Psoas muscle (tissue), 8 donors: ENCODE results near the gene HSDL2. TPM values are rescaled to one million over a fixed set of nuclear protein-coding genes. Genes with fewer than 3 reads are reported as not detected.

Experiments
- ATAC-seq, 4 donors: fragments of 200-7000 bp; cut with Tn5 transposase; one replicate each; pipeline ENCODE4 v1.9.1; 2020; ENCODE audit warnings: moderate library complexity in 3 of 4, mild to moderate bottlenecking in 2 of 4
- DNase-seq, 2 donors: peaks; one replicate each; pipeline ENCODE4 v3.0.0-alpha.2; 2020
- H3K27ac ChIP-seq: fragments of 200-600 bp; one replicate; pipeline ENCODE4 v1.8.0; 2022
- H3K27me3 ChIP-seq, 3 donors: fragments of 200-600 bp in 1 of 3; one replicate each; pipeline versions ENCODE4 v1.6.1 to v1.8.0; 2013 to 2022; ENCODE audit warnings: low read length in 2 of 3, mild to moderate bottlenecking in 2 of 3, moderate library complexity in 1 of 3; ENCODE audit not compliant: insufficient read depth in 3 of 3
- H3K36me3 ChIP-seq, 2 donors: fragments of 200-600 bp in 1 of 2; one replicate each; pipeline versions ENCODE4 v1.6.1 to v1.8.0; 2013 to 2022; ENCODE audit warnings: low read depth in 1 of 2, mild to moderate bottlenecking in 1 of 2, moderate library complexity in 1 of 2; ENCODE audit not compliant: insufficient read depth in 1 of 2
- H3K4me1 ChIP-seq: fragments of 200-600 bp; one replicate; pipeline ENCODE4 v1.8.0; 2022
- H3K4me3 ChIP-seq: fragments of 200-600 bp; one replicate; pipeline ENCODE4 v1.8.0; 2022; ENCODE audit warnings: mild to moderate bottlenecking
- H3K9me3 ChIP-seq: fragments of 200-600 bp; one replicate; pipeline ENCODE4 v1.8.0; 2022
- WGBS, 3 donors: extraction: QIAGEN DNeasy Blood & Tissue Kit; methylation state at CpG; one replicate each; pipeline versions ENCODE4 v1.1.6 to v1.1.7; 2013; 5-methylcytosine and 5-hydroxymethylcytosine counted together
- intact Hi-C, 2 donors: fragments of 100-400 bp; cut with DNase I; formaldehyde crosslinking; loops; one replicate each; pipeline versions ENCODE4 v1.11.0 to v1.14.2; 2022
- polyA plus RNA-seq, 3 donors: library from polyadenylated mRNA; stranded (reverse); fragments of 200-250 nt; gene quantifications; one replicate each; pipeline ENCODE4 v1.2.3, GENCODE V29; 2013
- total RNA-seq, 4 donors: library from RNA; stranded (reverse); fragmentation: NEBNext Ultra II Directional in 2 of 4; extraction: Animal tissue kit (Norgen Biotek cat#: 25700) in 2 of 4; gene quantifications; one replicate each; pipeline versions ENCODE4 v1.2.1 to v1.2.4, GENCODE V29; 2021 to 2023
- TF ChIP-seq, protein P1 (sequence below): fragments of 200-600 bp; IDR thresholded peaks from one replicate; pipeline ENCODE4 v1.8.0; 2022; ENCODE audit warnings: antibody characterized with exemption
- donor health status: healthy with polysubstance abuse.
- donor health status: DM: no; HTN: no; CAD: no; lungs with moderate emphysema.
- donor health status: Bipolar disorder and iron deficiency.
- donor health status: healthy.
- donor health status: DM: yes; HTN: yes; CAD: no.
- donor health status: DM: no; HTN: no; CAD: no.
- donor health status: DM: no; HTN: no; CAD: no.
- donor health status: DM: yes; HTN: yes; CAD: no.

HSDL2 gene
- total and polyA plus RNA-seq, 7 donors = 62.1 to 119 (median 86.8) TPM

DNA sequence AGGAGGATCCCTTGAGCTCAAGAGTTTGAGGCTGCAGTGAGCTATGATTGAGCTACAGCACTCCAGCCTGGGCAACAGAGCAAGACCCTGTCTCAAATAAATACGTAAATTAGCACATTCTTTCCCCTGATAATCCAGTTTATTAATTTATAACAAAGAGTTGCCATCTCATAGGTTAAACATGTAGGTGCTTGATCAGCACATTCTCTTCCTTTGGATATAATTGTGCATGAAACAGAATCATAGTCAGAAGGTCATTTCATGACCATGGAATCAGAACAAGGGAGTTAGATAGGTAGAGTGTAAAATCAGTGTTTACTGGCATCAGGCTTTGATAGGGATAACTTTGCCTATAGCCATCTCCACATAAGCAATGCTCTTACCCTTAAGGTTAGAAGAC lies 63.7 kb downstream of the HSDL2 start:
- Histone ChIP-seq H3K27ac (no peak overlapping the region), H3K9me3 (no peaks in the 10 kb centered on the region), H3K27me3 (no peaks in the 10 kb centered on the region), H3K36me3 (peaks cover 0 to 60% of the 10 kb centered on the region in 2 donors), H3K4me1 (peaks cover 11% of the 10 kb centered on the region), H3K4me3 (no peak overlapping the region)
- TF ChIP-seq, protein P1, sequence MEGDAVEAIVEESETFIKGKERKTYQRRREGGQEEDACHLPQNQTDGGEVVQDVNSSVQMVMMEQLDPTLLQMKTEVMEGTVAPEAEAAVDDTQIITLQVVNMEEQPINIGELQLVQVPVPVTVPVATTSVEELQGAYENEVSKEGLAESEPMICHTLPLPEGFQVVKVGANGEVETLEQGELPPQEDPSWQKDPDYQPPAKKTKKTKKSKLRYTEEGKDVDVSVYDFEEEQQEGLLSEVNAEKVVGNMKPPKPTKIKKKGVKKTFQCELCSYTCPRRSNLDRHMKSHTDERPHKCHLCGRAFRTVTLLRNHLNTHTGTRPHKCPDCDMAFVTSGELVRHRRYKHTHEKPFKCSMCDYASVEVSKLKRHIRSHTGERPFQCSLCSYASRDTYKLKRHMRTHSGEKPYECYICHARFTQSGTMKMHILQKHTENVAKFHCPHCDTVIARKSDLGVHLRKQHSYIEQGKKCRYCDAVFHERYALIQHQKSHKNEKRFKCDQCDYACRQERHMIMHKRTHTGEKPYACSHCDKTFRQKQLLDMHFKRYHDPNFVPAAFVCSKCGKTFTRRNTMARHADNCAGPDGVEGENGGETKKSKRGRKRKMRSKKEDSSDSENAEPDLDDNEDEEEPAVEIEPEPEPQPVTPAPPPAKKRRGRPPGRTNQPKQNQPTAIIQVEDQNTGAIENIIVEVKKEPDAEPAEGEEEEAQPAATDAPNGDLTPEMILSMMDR = no peak
- ATAC-seq (no peak), DNase-seq (no peak)
- intact Hi-C loops = no loop called here
- 87 to 94% (median 90%) methylated on average over 1 of the region's 1 CpG for WGBS, 3 donors

DNA sequence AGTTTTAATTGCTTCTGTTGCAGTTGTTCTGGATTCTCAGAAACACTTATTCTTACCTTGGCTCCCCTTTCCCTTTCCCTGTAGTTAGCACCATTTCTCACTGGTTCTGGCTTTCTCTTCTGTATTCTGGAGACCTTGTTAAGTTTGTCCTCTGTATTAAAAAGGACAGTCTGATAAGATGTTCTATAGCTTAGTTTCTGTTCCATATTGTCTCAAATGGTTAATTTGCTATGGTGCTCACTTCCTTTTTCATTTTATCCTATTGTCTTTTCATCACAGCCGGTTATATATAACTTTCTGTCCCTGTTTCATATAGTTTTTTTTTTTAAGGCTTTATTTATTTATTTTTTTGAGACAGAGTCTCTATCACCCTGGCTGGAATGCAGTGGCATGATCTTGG lies 65.3 kb downstream of the HSDL2 start:
- intact Hi-C loops = no loop called here
- WGBS, 3 donors = 35 to 81% (median 41%) methylated on average over 1 of the region's 1 CpG
- peaks cover 11% of the 10 kb centered on the region for H3K4me1 ChIP-seq
- H3K4me3 ChIP-seq = no peak overlapping the region
- DNase-seq (no peak), ATAC-seq (no peak)
- peaks cover 0 to 44% of the 10 kb centered on the region in 2 donors for H3K36me3 ChIP-seq
- H3K27ac ChIP-seq = no peak overlapping the region
- TF ChIP-seq, protein P1 = no peak
- no peaks in the 10 kb centered on the region for H3K27me3 ChIP-seq
- no peaks in the 10 kb centered on the region for H3K9me3 ChIP-seq

DNA sequence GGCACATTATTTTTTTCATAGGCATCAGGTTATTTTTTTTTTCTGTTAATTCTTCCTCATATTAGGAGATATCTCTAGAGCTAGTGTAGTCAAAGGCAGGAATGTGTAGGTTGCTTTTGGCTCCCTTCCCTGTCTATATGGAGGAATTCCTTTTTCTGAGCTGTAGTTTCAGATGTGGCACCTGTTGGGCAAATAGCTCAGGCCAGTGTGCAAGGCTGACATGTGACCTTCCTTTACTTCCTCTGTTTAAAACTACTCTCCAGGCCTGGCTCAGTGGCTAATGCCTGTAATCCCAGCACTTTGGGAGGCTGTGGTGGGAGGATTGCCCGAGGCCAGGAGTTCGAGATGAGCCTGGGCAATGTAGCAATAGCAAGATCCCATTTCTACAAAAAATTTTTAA lies 66.2 kb downstream of the HSDL2 start:
- WGBS, 3 donors = 95 to 100% (median 96%) methylated on average over 2 of the region's 2 CpGs
- Histone ChIP-seq H3K27me3 (no peaks in the 10 kb centered on the region), H3K9me3 (no peaks in the 10 kb centered on the region), H3K36me3 (peaks cover 0 to 36% of the 10 kb centered on the region in 2 donors), H3K27ac (peak overlapping the region; percentile 52), H3K4me1 (peaks cover 11% of the 10 kb centered on the region), H3K4me3 (no peak overlapping the region)
- DNase-seq (no peak), ATAC-seq (no peak)
- TF ChIP-seq, protein P1 = no peak
- intact Hi-C loops = no loop called here

DNA sequence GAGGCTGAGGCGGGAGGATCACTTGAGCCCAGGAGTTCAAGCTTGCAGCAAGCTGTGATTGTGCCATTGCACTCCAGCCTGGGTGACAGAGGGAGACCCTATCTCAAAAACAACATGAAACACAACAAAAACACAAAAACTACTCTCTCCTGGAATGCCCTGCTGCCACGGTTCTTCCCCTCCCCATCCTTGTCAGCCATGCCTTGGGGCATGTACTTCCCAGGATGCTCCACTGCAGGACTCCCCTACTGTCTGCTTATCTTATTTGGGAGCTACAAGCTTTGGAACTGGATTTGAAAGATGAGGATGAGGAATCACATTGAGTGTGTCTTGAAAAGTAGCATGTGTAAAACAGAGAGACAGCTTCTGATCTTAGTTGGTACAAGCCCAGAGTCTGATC lies 66.6 kb downstream of the HSDL2 start:
- H3K9me3 ChIP-seq = no peaks in the 10 kb centered on the region
- no peaks in the 10 kb centered on the region for H3K27me3 ChIP-seq
- peaks cover 0 to 32% of the 10 kb centered on the region in 2 donors for H3K36me3 ChIP-seq
- intact Hi-C loops = no loop called here
- TF ChIP-seq, protein P1 = no peak
- H3K27ac ChIP-seq = peak overlapping the region; percentile 52
- 79 to 92% (median 90%) methylated on average over 2 of the region's 2 CpGs for WGBS, 3 donors
- DNase-seq (no peak), ATAC-seq (peak in 2 of 4 donors; percentile 7 to 20)
- no peak overlapping the region for H3K4me3 ChIP-seq
- H3K4me1 ChIP-seq = peaks cover 11% of the 10 kb centered on the region

DNA sequence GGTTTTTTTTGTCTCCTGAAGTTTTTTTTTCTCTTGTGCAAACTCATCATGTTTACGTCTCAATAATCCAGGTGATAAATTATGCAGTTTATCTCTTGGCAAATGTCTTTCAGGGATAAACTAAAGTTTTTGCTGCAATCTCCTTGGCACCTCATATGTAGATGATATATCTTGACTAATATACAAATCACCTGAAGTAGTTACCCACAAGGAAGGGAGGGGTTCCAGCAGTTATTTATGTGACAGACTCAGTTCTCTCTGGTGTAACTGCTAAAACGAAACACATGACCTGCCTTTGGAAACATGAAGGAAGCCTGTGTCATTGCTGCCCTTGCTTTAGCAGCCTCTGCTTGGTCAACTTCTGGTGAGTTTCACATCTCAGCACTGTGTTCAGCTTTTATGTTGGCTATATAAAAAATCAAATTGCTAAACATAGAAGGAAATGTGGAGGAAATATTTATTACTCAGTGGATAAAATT lies 67.4 kb downstream of the HSDL2 start:
- TF ChIP-seq, protein P1 = no peak

More for the DNA sequence above, 67.4 kb downstream of the HSDL2 start:
- H3K27me3 ChIP-seq = no peaks in the 10 kb centered on the region
- DNase-seq = no peak
- intact Hi-C loops = no loop called here
- peaks cover 11% of the 10 kb centered on the region for H3K4me1 ChIP-seq
- H3K27ac ChIP-seq = peak overlapping the region; percentile 52
- no peak overlapping the region for H3K4me3 ChIP-seq
- H3K36me3 ChIP-seq = peaks cover 0 to 26% of the 10 kb centered on the region in 2 donors
- peak; percentile 83 to 97 (median 91) for ATAC-seq
- no peaks in the 10 kb centered on the region for H3K9me3 ChIP-seq
- WGBS, 3 donors = 23 to 39% (median 27%) methylated on average over 2 of the region's 2 CpGs
